ENCODE results near the gene VPS13D. TPM values are rescaled to one million over a fixed set of nuclear protein-coding genes. Genes with fewer than 3 reads are reported as not detected.
"Not testable (repeated sequence)": the region's sequence is repeated elsewhere in the genome, so short reads cannot be mapped to it uniquely, and the experiment has no call there.

VPS13D gene
- total RNA-seq, 1 donor from 2014 or later, result 88.9 TPM

DNA sequence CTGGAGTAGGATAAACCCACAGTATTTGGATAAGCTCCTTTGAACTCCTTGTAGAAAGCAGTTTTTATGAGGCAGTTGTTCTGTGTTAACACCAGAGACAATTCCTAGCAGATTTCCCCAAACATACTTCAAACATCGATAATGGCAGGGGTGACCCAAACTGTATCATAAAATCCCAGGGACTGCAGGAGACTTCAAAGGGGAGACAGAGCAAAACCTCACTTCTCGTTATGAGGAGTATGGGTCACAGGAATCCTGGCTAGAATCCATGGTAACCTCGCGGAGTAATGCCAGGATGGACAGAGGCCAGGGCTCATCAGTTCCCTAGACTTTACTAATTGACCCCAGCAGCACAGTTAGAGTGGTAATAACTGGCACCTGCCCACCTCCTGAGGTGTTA, 240.2 kb downstream of the VPS13D start:
- TF ChIP-seq, protein P1, sequence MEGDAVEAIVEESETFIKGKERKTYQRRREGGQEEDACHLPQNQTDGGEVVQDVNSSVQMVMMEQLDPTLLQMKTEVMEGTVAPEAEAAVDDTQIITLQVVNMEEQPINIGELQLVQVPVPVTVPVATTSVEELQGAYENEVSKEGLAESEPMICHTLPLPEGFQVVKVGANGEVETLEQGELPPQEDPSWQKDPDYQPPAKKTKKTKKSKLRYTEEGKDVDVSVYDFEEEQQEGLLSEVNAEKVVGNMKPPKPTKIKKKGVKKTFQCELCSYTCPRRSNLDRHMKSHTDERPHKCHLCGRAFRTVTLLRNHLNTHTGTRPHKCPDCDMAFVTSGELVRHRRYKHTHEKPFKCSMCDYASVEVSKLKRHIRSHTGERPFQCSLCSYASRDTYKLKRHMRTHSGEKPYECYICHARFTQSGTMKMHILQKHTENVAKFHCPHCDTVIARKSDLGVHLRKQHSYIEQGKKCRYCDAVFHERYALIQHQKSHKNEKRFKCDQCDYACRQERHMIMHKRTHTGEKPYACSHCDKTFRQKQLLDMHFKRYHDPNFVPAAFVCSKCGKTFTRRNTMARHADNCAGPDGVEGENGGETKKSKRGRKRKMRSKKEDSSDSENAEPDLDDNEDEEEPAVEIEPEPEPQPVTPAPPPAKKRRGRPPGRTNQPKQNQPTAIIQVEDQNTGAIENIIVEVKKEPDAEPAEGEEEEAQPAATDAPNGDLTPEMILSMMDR (IDR thresholded peaks at IDR 0.05), result no peak
- TF ChIP-seq POLR2AphosphoS5 (IDR thresholded peaks at IDR 0.05; ENCODE audit: insufficient read depth in 1 of 2, low read depth in 1 of 2), result no peak
- no peak for TF ChIP-seq POLR2A (IDR thresholded peaks at IDR 0.05)
- Histone ChIP-seq H3K27ac (no peak overlapping the region), H3K36me3 (no peaks in the 10 kb centered on the region), H3K9me3 (no peaks in the 10 kb centered on the region), H3K27me3 (no peaks in the 10 kb centered on the region), H3K4me1 (peaks cover 42% of the 10 kb centered on the region), H3K4me3 (no peak overlapping the region)
- no peak for DNase-seq (ENCODE audit: extremely low spot score in 2 of 2)
- intact Hi-C loops (cut with DNase I), result no loop called here

DNA sequence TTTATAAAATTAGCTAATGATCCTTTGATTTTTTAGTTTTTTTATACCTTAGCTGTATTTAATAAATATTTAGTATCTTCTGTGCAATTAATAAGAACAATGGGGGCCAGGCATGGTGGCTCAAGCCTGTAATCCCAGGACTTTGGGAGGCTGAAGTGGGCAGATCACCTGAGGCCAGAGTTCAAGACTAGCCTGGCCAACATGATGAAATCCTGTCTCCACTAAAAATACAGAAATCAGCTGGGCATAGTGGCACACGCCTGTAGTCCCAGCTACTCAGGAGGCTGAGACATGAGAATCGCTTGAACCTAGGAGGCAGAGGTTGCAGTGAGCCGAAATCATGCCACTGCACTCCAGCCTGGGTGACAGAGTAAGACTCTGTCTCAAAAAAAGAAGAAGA, 241.1 kb downstream of the VPS13D start:
- H3K9me3 ChIP-seq; H3K27me3 ChIP-seq; intact Hi-C loops (cut with DNase I); H3K4me3 ChIP-seq; H3K36me3 ChIP-seq; H3K27ac ChIP-seq; DNase-seq (ENCODE audit: extremely low spot score in 2 of 2): not testable (repeated sequence)
- peaks cover 51% of the 10 kb centered on the region for H3K4me1 ChIP-seq

DNA sequence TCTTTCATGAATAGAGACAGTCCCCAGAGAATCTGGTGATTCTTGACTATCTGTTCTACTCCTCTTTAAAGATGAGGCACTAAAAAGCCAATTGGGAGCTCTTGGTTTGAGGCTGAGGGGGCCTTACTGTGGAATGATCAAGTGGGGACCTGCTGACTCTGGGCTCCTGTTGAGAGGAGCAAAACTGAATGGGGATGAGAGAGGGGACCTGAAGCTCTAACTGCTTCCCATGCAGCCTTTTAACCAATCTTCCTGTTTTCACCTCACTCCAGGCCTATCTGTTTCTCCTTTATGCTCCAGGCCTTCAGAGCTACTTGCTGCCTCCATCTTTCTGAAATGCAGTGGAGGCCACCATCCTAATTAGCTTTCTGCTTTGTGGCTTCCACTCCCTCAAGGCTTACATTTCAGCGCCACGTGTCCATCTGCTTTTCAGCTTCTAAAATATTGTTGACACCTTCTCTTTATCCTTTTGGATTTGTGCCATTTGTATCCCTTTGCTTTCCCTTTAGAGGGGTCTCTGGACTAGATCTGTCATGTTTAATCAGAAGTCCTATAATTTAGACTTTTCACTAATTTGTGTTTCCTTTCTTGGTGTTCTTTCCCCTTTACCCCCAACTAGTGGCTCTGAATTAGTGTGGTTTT, 242.4 kb downstream of the VPS13D start:
- Histone ChIP-seq H3K4me3 (no peak overlapping the region), H3K27me3 (no peaks in the 10 kb centered on the region), H3K36me3 (no peaks in the 10 kb centered on the region), H3K27ac (peak overlapping the region; percentile 68), H3K4me1 (peaks cover 64% of the 10 kb centered on the region), H3K9me3 (no peaks in the 10 kb centered on the region)
- intact Hi-C loops (cut with DNase I), result no loop called here
- TF ChIP-seq POLR2AphosphoS5 (IDR thresholded peaks at IDR 0.05; ENCODE audit: insufficient read depth in 1 of 2, low read depth in 1 of 2) (no peak), POLR2A (IDR thresholded peaks at IDR 0.05) (no peak)
- TF ChIP-seq, protein P1 (IDR thresholded peaks at IDR 0.05), result no peak
- no peak for DNase-seq (ENCODE audit: extremely low spot score in 2 of 2)

DNA sequence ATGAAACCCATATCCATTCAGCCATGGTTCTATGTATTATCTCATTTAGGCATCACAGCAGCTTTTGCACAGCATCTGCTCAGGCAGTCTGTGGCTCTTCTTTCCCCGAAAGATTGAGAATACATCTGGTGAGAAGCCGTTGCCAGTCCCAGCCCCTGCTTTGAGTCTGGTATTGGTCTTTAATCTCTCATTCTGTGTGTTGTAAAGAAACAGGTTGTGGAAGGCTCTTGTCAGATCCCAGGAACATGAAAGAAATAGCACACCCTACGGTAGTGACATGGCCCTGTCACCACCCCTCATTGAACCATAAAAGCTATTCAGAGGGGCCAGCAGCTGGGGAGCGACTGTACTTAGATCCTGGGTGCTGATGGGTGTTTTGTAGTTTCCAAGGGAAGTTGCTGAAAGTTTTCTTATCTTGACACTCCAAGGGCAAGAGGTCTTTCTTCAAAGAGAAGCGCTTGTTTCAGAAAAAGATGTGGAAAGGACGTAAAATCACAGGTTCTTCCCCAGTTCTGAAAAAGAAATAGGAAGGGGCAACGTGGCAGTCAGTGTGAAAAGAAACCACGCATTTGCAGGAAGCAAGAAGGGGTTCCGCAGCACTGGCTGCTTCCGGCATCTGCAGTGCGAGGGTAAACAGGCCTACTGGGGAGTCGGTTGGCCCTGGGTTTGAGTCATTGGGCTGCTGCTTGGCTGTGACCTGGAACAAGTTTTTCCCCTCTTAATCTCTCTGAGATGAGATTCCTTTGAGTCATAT, 243.1 kb downstream of the VPS13D start:
- Histone ChIP-seq H3K4me3 (no peak overlapping the region), H3K27ac (peak overlapping the region; percentile 68), H3K36me3 (no peaks in the 10 kb centered on the region), H3K9me3 (no peaks in the 10 kb centered on the region), H3K27me3 (no peaks in the 10 kb centered on the region), H3K4me1 (peaks cover 71% of the 10 kb centered on the region)
- no peak for DNase-seq (ENCODE audit: extremely low spot score in 2 of 2)
- TF ChIP-seq POLR2AphosphoS5 (IDR thresholded peaks at IDR 0.05; ENCODE audit: insufficient read depth in 1 of 2, low read depth in 1 of 2) (no peak), POLR2A (IDR thresholded peaks at IDR 0.05) (no peak)
- TF ChIP-seq, protein P1 (IDR thresholded peaks at IDR 0.05), result no peak
- intact Hi-C loops (cut with DNase I), result no loop called here

DNA sequence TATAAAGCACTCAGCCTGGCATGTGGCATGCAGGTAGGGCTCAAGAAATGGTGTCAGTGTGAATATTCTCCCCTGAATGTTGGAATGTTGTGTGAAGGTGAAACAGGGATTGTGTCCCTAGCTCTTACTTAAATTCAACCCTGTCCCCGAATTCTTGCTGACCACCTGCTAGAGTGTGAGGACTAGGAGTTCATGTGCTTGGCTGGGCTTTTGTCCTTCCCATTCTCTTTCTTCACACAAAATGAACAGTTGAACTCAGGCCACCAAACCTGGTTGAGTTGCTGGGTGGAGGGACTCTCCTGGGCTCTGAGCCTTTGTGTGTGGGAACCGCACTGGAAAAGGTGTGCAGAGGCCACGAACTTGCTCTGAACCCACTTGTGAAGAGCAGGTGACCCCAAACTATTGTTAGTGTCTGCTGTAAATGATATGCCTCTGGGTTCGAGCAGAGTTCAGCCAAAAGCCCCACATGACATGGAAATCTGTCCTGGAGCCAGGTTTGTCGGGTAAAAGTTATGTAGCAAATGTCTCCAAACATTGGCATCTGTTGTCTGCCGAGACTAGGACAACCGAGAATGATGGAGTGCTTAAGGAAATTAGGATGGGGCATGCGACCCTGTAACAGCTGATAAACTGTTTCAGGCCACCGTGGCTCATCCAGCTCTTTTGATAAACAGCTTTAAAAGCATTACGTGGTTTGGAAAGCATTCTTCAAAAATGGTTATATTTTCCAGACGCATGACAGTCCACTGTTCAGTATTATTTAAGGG, 243.9 kb downstream of the VPS13D start:
- DNase-seq (ENCODE audit: extremely low spot score in 2 of 2), result no peak
- Histone ChIP-seq H3K9me3 (no peaks in the 10 kb centered on the region), H3K4me3 (no peak overlapping the region), H3K4me1 (peaks cover 79% of the 10 kb centered on the region), H3K36me3 (no peaks in the 10 kb centered on the region), H3K27me3 (no peaks in the 10 kb centered on the region), H3K27ac (peak overlapping the region; percentile 68)
- intact Hi-C loops (cut with DNase I), result no loop called here
- no peak for TF ChIP-seq POLR2A (IDR thresholded peaks at IDR 0.05)
- TF ChIP-seq, protein P1 (IDR thresholded peaks at IDR 0.05), result no peak
- TF ChIP-seq POLR2AphosphoS5 (IDR thresholded peaks at IDR 0.05; ENCODE audit: insufficient read depth in 1 of 2, low read depth in 1 of 2), result no peak

Measured in vagina (tissue), 2 donors.